Measurements from ENCODE around the gene ROR2.

DNA sequence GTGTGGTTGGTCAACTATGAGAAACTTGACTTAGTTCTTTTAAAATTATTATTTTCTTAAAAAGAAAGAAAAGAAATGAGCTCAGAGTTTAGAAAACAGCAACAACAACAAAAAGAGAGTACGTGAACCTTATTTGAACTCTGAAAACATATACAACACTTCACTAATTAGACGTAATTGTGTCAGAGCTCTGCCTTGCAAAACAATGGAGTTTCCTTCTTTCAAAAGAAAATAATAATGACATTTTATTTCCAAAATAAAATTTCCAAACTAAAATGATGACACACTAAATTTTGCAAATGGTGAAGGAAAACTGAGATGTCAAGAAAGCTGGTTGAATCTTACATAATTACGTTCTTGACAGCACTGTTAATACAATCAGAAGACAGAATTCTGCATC is 15.4 kb downstream of the ROR2 start:
- TF ChIP-seq POLR2A (IDR thresholded peaks at IDR 0.05; ENCODE audit: low read length) (no peak), GATA1 (IDR thresholded peaks at IDR 0.05; ENCODE audit: low read depth, low read length) (no peak)
